Neural cell (in vitro differentiated cells): ENCODE results near the gene IL36B.

Experiments used
- EP300 ChIP-seq: fragments of 450-650 bp; conservative IDR thresholded peaks from 2 replicates; pipeline ENCODE4 v1.6.1; 2014; ENCODE audit warnings: antibody characterized with exemption, mild to moderate bottlenecking, moderate library complexity; ENCODE audit not compliant: poor library complexity, severe bottlenecking
- EZH2 ChIP-seq: fragments of 200-600, 300-800 bp; shearing (Covaris generic), sonication (generic); IDR thresholded peaks from 2 replicates; pipeline ENCODE4 v1.6.1; 2014; ENCODE audit warnings: antibody characterized with exemption, low read length, borderline replicate concordance, mild to moderate bottlenecking; ENCODE audit not compliant: insufficient read depth, poor library complexity, severe bottlenecking
- MXI1 ChIP-seq: fragments of 450-650 bp; conservative IDR thresholded peaks from 2 replicates; pipeline ENCODE4 v1.6.1; 2014; ENCODE audit warnings: antibody characterized with exemption, mild to moderate bottlenecking; ENCODE audit not compliant: poor library complexity, severe bottlenecking
- POLR2AphosphoS5 ChIP-seq: IDR thresholded peaks from 2 replicates; pipeline ENCODE4 v1.6.1; 2012
- SMC3 ChIP-seq: fragments of 450-650 bp; conservative IDR thresholded peaks from 2 replicates; pipeline ENCODE4 v1.6.1; 2014; ENCODE audit warnings: antibody characterized with exemption, mild to moderate bottlenecking, moderate library complexity; ENCODE audit not compliant: poor library complexity
- TAF1 ChIP-seq: IDR thresholded peaks from 2 replicates; pipeline ENCODE4 v1.6.1; 2012; ENCODE audit warnings: low read depth
- TF ChIP-seq, protein P1 (sequence below): fragments of 450-650 bp; IDR thresholded peaks from 2 replicates; pipeline ENCODE4 v1.5.1; 2014; ENCODE audit warnings: antibody characterized with exemption, mild to moderate bottlenecking, moderate library complexity; ENCODE audit not compliant: poor library complexity, severe bottlenecking
- TF ChIP-seq, protein P2 (sequence below): IDR thresholded peaks from 2 replicates; pipeline ENCODE4 v1.6.1; 2012; ENCODE audit warnings: borderline replicate concordance

DNA sequence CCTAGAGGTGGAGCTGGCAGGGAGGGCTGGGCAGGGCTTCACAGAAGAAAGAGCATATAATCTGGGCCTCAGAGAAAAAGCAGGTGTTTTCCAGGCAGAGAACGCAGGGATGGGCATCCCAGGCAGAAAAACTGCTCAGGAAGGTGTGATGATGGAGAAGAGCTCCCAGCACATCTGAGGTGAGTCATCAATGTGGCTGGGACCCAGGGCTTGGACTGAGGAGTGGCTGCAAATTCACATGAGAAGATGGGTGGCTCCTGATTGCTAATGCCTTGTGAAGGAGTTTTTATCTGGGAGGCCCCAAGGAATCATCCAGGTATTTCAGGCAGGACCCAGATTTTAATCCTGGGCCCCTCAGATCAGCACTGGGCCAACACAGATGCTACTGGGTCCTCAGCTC lies 25.3 kb upstream of the IL36B start:
- TF ChIP-seq, protein P1, sequence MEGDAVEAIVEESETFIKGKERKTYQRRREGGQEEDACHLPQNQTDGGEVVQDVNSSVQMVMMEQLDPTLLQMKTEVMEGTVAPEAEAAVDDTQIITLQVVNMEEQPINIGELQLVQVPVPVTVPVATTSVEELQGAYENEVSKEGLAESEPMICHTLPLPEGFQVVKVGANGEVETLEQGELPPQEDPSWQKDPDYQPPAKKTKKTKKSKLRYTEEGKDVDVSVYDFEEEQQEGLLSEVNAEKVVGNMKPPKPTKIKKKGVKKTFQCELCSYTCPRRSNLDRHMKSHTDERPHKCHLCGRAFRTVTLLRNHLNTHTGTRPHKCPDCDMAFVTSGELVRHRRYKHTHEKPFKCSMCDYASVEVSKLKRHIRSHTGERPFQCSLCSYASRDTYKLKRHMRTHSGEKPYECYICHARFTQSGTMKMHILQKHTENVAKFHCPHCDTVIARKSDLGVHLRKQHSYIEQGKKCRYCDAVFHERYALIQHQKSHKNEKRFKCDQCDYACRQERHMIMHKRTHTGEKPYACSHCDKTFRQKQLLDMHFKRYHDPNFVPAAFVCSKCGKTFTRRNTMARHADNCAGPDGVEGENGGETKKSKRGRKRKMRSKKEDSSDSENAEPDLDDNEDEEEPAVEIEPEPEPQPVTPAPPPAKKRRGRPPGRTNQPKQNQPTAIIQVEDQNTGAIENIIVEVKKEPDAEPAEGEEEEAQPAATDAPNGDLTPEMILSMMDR: no peak
- no peak for TF ChIP-seq EZH2
- TF ChIP-seq EP300: no peak
- no peak for TF ChIP-seq POLR2AphosphoS5
- TF ChIP-seq, protein P2, sequence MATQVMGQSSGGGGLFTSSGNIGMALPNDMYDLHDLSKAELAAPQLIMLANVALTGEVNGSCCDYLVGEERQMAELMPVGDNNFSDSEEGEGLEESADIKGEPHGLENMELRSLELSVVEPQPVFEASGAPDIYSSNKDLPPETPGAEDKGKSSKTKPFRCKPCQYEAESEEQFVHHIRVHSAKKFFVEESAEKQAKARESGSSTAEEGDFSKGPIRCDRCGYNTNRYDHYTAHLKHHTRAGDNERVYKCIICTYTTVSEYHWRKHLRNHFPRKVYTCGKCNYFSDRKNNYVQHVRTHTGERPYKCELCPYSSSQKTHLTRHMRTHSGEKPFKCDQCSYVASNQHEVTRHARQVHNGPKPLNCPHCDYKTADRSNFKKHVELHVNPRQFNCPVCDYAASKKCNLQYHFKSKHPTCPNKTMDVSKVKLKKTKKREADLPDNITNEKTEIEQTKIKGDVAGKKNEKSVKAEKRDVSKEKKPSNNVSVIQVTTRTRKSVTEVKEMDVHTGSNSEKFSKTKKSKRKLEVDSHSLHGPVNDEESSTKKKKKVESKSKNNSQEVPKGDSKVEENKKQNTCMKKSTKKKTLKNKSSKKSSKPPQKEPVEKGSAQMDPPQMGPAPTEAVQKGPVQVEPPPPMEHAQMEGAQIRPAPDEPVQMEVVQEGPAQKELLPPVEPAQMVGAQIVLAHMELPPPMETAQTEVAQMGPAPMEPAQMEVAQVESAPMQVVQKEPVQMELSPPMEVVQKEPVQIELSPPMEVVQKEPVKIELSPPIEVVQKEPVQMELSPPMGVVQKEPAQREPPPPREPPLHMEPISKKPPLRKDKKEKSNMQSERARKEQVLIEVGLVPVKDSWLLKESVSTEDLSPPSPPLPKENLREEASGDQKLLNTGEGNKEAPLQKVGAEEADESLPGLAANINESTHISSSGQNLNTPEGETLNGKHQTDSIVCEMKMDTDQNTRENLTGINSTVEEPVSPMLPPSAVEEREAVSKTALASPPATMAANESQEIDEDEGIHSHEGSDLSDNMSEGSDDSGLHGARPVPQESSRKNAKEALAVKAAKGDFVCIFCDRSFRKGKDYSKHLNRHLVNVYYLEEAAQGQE: no peak
- no peak for TF ChIP-seq MXI1
- TF ChIP-seq SMC3: no peak
- TF ChIP-seq TAF1: no peak
